GM13977 (cell line): Measurements from ENCODE around the gene LVRN.

Experiments
- DNase-seq: peaks from one replicate; pipeline ENCODE4 v3.0.0; 2012; ENCODE audit warnings: low spot score
- in situ Hi-C: fragments of 300-500 bp; cut with MboI; formaldehyde crosslinking; loops from one replicate; pipeline ENCODE4 v1.12.0; 2022; ENCODE audit warnings: low sequenced_read_pairs, low pct_unique_long_range_greater_than_20kb, mixed read lengths, inconsistent platforms; ENCODE audit not compliant: unreplicated experiment
- TF ChIP-seq, protein P1 (sequence below): IDR thresholded peaks from 2 replicates; pipeline ENCODE4 v1.5.1; 2012; ENCODE audit warnings: mild to moderate bottlenecking, control low read depth; ENCODE audit not compliant: insufficient read depth; ENCODE audit errors: extremely low read depth, missing control alignments

LVRN gene

GRCh38 chr5:116076496-116076895 lies 114.2 kb downstream of the LVRN start:
- TF ChIP-seq, protein P1, sequence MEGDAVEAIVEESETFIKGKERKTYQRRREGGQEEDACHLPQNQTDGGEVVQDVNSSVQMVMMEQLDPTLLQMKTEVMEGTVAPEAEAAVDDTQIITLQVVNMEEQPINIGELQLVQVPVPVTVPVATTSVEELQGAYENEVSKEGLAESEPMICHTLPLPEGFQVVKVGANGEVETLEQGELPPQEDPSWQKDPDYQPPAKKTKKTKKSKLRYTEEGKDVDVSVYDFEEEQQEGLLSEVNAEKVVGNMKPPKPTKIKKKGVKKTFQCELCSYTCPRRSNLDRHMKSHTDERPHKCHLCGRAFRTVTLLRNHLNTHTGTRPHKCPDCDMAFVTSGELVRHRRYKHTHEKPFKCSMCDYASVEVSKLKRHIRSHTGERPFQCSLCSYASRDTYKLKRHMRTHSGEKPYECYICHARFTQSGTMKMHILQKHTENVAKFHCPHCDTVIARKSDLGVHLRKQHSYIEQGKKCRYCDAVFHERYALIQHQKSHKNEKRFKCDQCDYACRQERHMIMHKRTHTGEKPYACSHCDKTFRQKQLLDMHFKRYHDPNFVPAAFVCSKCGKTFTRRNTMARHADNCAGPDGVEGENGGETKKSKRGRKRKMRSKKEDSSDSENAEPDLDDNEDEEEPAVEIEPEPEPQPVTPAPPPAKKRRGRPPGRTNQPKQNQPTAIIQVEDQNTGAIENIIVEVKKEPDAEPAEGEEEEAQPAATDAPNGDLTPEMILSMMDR: no peak
- in situ Hi-C loops: loop anchor here (10.0 kb wide), 1 partner anchor 452 kb away; the partner anchor contains the start of gene TMED7
- peak; percentile 71 for DNase-seq
